HepG2 (cell line): ENCODE data around the gene BRAT1. TPM values are rescaled to one million over a fixed set of nuclear protein-coding genes. Genes with fewer than 3 reads are reported as not detected.

Experiments used
- ATAC-seq: fragments of 200-7000 bp; cut with Tn5 transposase; 3 replicates; pipeline ENCODE4 v1.9.1; 2020; ENCODE audit warnings: mild to moderate bottlenecking, moderate library complexity
- BruUV-seq: library from RNA; stranded (reverse); fragments of 400-500 nt; replicated peaks from 2 replicates; lab custom pipeline; 2021; lab: Mats Ljungman, UMichigan
- CTCF ChIA-PET: fragments of 300-600 bp; formaldehyde crosslinking; extraction: SDS; loops from one replicate; lab custom pipeline; 2021; ENCODE audit warnings: low total read pairs, inconsistent platforms, low intra/inter-chr PET ratio; lab: Yijun Ruan, JAX
- POLR2A ChIA-PET: fragments of 350-600 bp; sonication (Branson Sonifier 250); formaldehyde crosslinking; loops from one replicate; lab custom pipeline; 2020; ENCODE audit warnings: antibody characterized with exemption, inconsistent platforms; lab: Yijun Ruan, JAX
- DNase-seq: peaks from one replicate; pipeline ENCODE4 v3.0.0-alpha.2; 2015; ENCODE audit warnings: low spot score
- FAIRE-seq: peaks from 3 replicates; lab custom pipeline; 2011; peaks lifted over from hg19 to GRCh38; lab: Jason Lieb, UNC
- H2AFZ ChIP-seq: one replicate; pipeline ENCODE4 v1.6.1; 2011; ENCODE audit warnings: low read length, inconsistent platforms
- H3K27ac ChIP-seq: fragments of 300-600 bp; 3 replicates; pipeline ENCODE4 v1.8.0; 2011; ENCODE audit warnings: mixed run types, mild to moderate bottlenecking, mixed read lengths, low read length, inconsistent platforms; ENCODE audit not compliant: insufficient read depth; ENCODE audit errors: extremely low read length
- H3K27me3 ChIP-seq, 2 experiments: fragments of 200-600 bp in 1 of 2; 2 replicates in 1 of 2; 3 replicates in 1 of 2; pipeline versions ENCODE4 v1.6.0 to v1.8.0; 2011; ENCODE audit warnings: low read length in 2 of 2, mild to moderate bottlenecking in 2 of 2, moderate library complexity in 2 of 2, inconsistent platforms in 1 of 2; ENCODE audit not compliant: insufficient read depth in 2 of 2, control insufficient read depth in 1 of 2
- H3K36me3 ChIP-seq, 2 experiments: fragments of 200-600 bp in 1 of 2; replicated peaks in 1 of 2; 2 replicates in 1 of 2; 3 replicates in 1 of 2; pipeline versions ENCODE4 v1.5.1 to v1.8.0; 2011; ENCODE audit warnings: low read length in 2 of 2, inconsistent platforms in 1 of 2; ENCODE audit not compliant: insufficient read depth in 2 of 2, control insufficient read depth in 1 of 2
- H3K4me1 ChIP-seq: 2 replicates; pipeline ENCODE4 v1.5.1; 2012; ENCODE audit warnings: low read length, inconsistent platforms; ENCODE audit not compliant: insufficient read depth
- H3K4me2 ChIP-seq: 2 replicates; pipeline ENCODE4 v1.6.0; 2011; ENCODE audit warnings: low read depth, low read length, inconsistent platforms
- H3K4me3 ChIP-seq, 3 experiments: fragments of 200-600 bp in 1 of 3; sonication (generic), shearing (Covaris generic) in 1 of 3; replicated peaks in 1 of 3; 2 replicates each; pipeline ENCODE4 v1.5.1; 2011 to 2016; ENCODE audit warnings: low read length in 3 of 3, inconsistent platforms in 2 of 3, low read depth in 2 of 3, mild to moderate bottlenecking in 2 of 3, control low read depth in 1 of 3, mixed read lengths in 1 of 3; ENCODE audit not compliant: insufficient read depth in 1 of 3
- H3K79me2 ChIP-seq: one replicate; pipeline ENCODE4 v1.6.1; 2011; ENCODE audit warnings: low read length, inconsistent platforms; ENCODE audit not compliant: insufficient read depth
- H3K9ac ChIP-seq: 2 replicates; pipeline ENCODE4 v1.6.0; 2011; ENCODE audit warnings: mild to moderate bottlenecking, low read depth, low read length, inconsistent platforms; ENCODE audit not compliant: insufficient read depth
- H3K9me3 ChIP-seq: 2 replicates; pipeline ENCODE4 v1.5.1; 2012; ENCODE audit warnings: mild to moderate bottlenecking, low read length
- H4K20me1 ChIP-seq: 2 replicates; pipeline ENCODE4 v1.6.0; 2011; ENCODE audit warnings: inconsistent platforms, mild to moderate bottlenecking, low read length, moderate library complexity; ENCODE audit not compliant: insufficient read depth
- CTCF ChIP-seq: sonication (generic); formaldehyde crosslinking; IDR thresholded peaks from 2 replicates; pipeline ENCODE4 v1.5.0; 2020; ENCODE audit warnings: mild to moderate bottlenecking, missing genetic modification reagents, moderate library complexity
- HNRNPL ChIP-seq: fragments of 200-400 bp; formaldehyde crosslinking; IDR thresholded peaks from 2 replicates; pipeline ENCODE4 v1.6.1; 2017; ENCODE audit warnings: mild to moderate bottlenecking, low read depth, low read length
- ZNF124 ChIP-seq: sonication (generic); formaldehyde crosslinking; IDR thresholded peaks from 2 replicates; pipeline ENCODE4 v1.4.0; 2020; ENCODE audit warnings: missing genetic modification reagents
- WGBS: methylation state at CpG from one replicate; pipeline ENCODE4 v1.1.6; 2017; ENCODE audit warnings: low lambda C conversion rate; 5-methylcytosine and 5-hydroxymethylcytosine counted together
- in situ Hi-C: cut with HindIII; loops from 2 replicates; pipeline ENCODE4 v1.10.0; 2017; ENCODE audit warnings: low pct_unique_long_range_greater_than_20kb; ENCODE audit not compliant: extremely low pct_ligation_motif_present
- intact Hi-C: fragments of 100-400 bp; cut with micrococcal nuclease; formaldehyde crosslinking; loops from one replicate; pipeline ENCODE4 v1.10.0; 2022; ENCODE audit not compliant: unreplicated experiment
- polyA plus RNA-seq, 8 experiments: library from polyadenylated mRNA; depleted of rRNA in 3 of 8; stranded (reverse) in 7 of 8; unstranded in 1 of 8; fragments of >200 nt; fragmentation: Illumina TruSeq in 4 of 8; extraction: Trizol in 4 of 8; gene quantifications; 2 replicates each; pipeline versions ENCODE4 v1.2.1 to v1.2.3, GENCODE V29; 2011 to 2016; ENCODE audit warnings: low read depth in 4 of 8, missing spikeins in 1 of 8, mixed read lengths in 1 of 8; ENCODE audit not compliant: insufficient read depth in 1 of 8
- total RNA-seq, 5 experiments: library from RNA; depleted of rRNA; stranded (reverse); fragments of >200 nt; fragmentation: Illumina TruSeq; extraction: Trizol; gene quantifications; 2 replicates each; pipeline ENCODE4 v1.2.3, GENCODE V29; 2016; ENCODE audit warnings: low read depth in 1 of 5

Gene BRAT1
- total and polyA plus RNA-seq, 2 of the 13 experiments (the other 11 are each of a cell fraction or from before 2014, with no cell fraction given) = 10.2 to 20.3 TPM

GRCh38 chr7:2525658-2526630 lies 29.4 kb downstream of the BRAT1 start:
- no peak overlapping the region for H3K9ac ChIP-seq
- 89% methylated on average over 16 of the region's 36 CpGs for WGBS
- in situ Hi-C loops = no loop called here
- intact Hi-C loops = no loop called here
- H3K79me2 ChIP-seq = no peaks in the 10 kb centered on the region
- no peaks in the 10 kb centered on the region for H3K36me3 ChIP-seq
- H3K4me1 ChIP-seq = peaks cover 75% of the 10 kb centered on the region
- FAIRE-seq = no peak
- no peaks in the 10 kb centered on the region for H3K9me3 ChIP-seq
- no peak overlapping the region for H2AFZ ChIP-seq
- peaks cover 1 to 34% of the 10 kb centered on the region in 2 experiments; a peak in 4 of 5 replicates for H3K27me3 ChIP-seq
- H4K20me1 ChIP-seq = no peaks in the 10 kb centered on the region
- no peak overlapping the region for H3K4me2 ChIP-seq
- POLR2A ChIA-PET = no interaction called here
- DNase-seq = no peak
- no TSS peak for BruUV-seq
- CTCF ChIA-PET = no interaction called here
- no peak overlapping the region for H3K4me3 ChIP-seq
- no peak overlapping the region for H3K27ac ChIP-seq
- peak; percentile 15 for ATAC-seq
- peak; percentile 59; the same call in 1 of the 2 replicates for TF ChIP-seq HNRNPL
- no peak for TF ChIP-seq ZNF124
- TF ChIP-seq CTCF = peak; percentile 10; the same call in 1 of the 2 replicates
